Subcutaneous abdominal adipose tissue (tissue), 5 donors: ENCODE results near the gene MCTP1.

Source experiments
- H3K27ac ChIP-seq: one replicate; pipeline ENCODE4 v1.7.0; 2013; ENCODE audit warnings: low read depth, mild to moderate bottlenecking, inconsistent platforms, low read length, moderate library complexity
- H3K27me3 ChIP-seq, 5 donors: one replicate each; pipeline ENCODE4 v1.7.0; 2013; ENCODE audit warnings: low read length in 5 of 5, inconsistent platforms in 1 of 5; ENCODE audit not compliant: control insufficient read depth in 5 of 5, insufficient read depth in 4 of 5
- H3K36me3 ChIP-seq, 5 donors: one replicate each; pipeline ENCODE4 v1.7.0; 2013; ENCODE audit warnings: low read length in 5 of 5; ENCODE audit not compliant: control insufficient read depth in 5 of 5, insufficient read depth in 5 of 5
- H3K4me1 ChIP-seq, 5 donors: one replicate each; pipeline ENCODE4 v1.7.0; 2013; ENCODE audit warnings: low read length in 5 of 5, mild to moderate bottlenecking in 3 of 5, moderate library complexity in 1 of 5; ENCODE audit not compliant: control insufficient read depth in 5 of 5, insufficient read depth in 5 of 5
- H3K4me3 ChIP-seq, 5 donors: one replicate each; pipeline ENCODE4 v1.7.0; 2013; ENCODE audit warnings: low read length in 5 of 5, low read depth in 1 of 5
- H3K9ac ChIP-seq, 5 donors: one replicate each; pipeline ENCODE4 v1.7.0; 2013; ENCODE audit warnings: low read length in 5 of 5, mild to moderate bottlenecking in 4 of 5, moderate library complexity in 3 of 5
- H3K9me3 ChIP-seq, 5 donors: one replicate each; pipeline ENCODE4 v1.7.0; 2013; ENCODE audit warnings: low read length in 5 of 5; ENCODE audit not compliant: control insufficient read depth in 5 of 5
- donor health status: healthy.
- donor health status: healthy.
- donor health status: healthy.
- donor health status: healthy.
- donor health status: healthy.

Gene MCTP1

GRCh38 chr5:94811331-94811730 lies 473.6 kb downstream of the MCTP1 start:
- no peaks in the 10 kb centered on the region for H3K36me3 ChIP-seq
- no peaks in the 10 kb centered on the region for H3K27me3 ChIP-seq
- H3K4me1 ChIP-seq, result no peaks in the 10 kb centered on the region
- H3K9me3 ChIP-seq, result no peaks in the 10 kb centered on the region
- no peak overlapping the region for H3K27ac ChIP-seq
- H3K9ac ChIP-seq, result no peak overlapping the region
- no peak overlapping the region for H3K4me3 ChIP-seq

GRCh38 chr5:94810877-94811276 lies 474.0 kb downstream of the MCTP1 start:
- H3K27ac ChIP-seq, result no peak overlapping the region
- H3K9ac ChIP-seq, result no peak overlapping the region
- H3K27me3 ChIP-seq, result no peaks in the 10 kb centered on the region
- no peak overlapping the region for H3K4me3 ChIP-seq
- H3K4me1 ChIP-seq, result no peaks in the 10 kb centered on the region
- no peaks in the 10 kb centered on the region for H3K9me3 ChIP-seq
- H3K36me3 ChIP-seq, result no peaks in the 10 kb centered on the region

- H3K27me3 ChIP-seq, result no peaks in the 10 kb centered on the region
- H3K9me3 ChIP-seq, result no peaks in the 10 kb centered on the region
- no peak overlapping the region for H3K9ac ChIP-seq
- H3K27ac ChIP-seq, result no peak overlapping the region
- H3K4me1 ChIP-seq, result no peaks in the 10 kb centered on the region
- H3K4me3 ChIP-seq, result no peak overlapping the region
- H3K36me3 ChIP-seq, result no peaks in the 10 kb centered on the region
These were observed 474.6 kb downstream of the MCTP1 start for GRCh38 chr5:94810281-94810680.

GRCh38 chr5:94808497-94808896 lies 476.4 kb downstream of the MCTP1 start:
- Histone ChIP-seq H3K4me3 (no peak overlapping the region), H3K4me1 (no peaks in the 10 kb centered on the region), H3K36me3 (no peaks in the 10 kb centered on the region), H3K27me3 (no peaks in the 10 kb centered on the region), H3K9ac (no peak overlapping the region), H3K27ac (no peak overlapping the region), H3K9me3 (no peaks in the 10 kb centered on the region)

- no peaks in the 10 kb centered on the region for H3K9me3 ChIP-seq
- no peak overlapping the region for H3K9ac ChIP-seq
- H3K36me3 ChIP-seq, result no peaks in the 10 kb centered on the region
- H3K27ac ChIP-seq, result no peak overlapping the region
- H3K27me3 ChIP-seq, result no peaks in the 10 kb centered on the region
- H3K4me3 ChIP-seq, result no peak overlapping the region
- no peaks in the 10 kb centered on the region for H3K4me1 ChIP-seq
These were observed 476.9 kb downstream of the MCTP1 start for GRCh38 chr5:94807985-94808384.

- Histone ChIP-seq H3K36me3 (peaks cover 0 to 3% (median 0%) of the 10 kb centered on the region in 5 donors), H3K27ac (no peak overlapping the region), H3K4me3 (no peak overlapping the region), H3K9ac (no peak overlapping the region), H3K9me3 (no peaks in the 10 kb centered on the region), H3K4me1 (no peaks in the 10 kb centered on the region), H3K27me3 (no peaks in the 10 kb centered on the region)
These were observed 482.4 kb downstream of the MCTP1 start for GRCh38 chr5:94802450-94802849.

- no peaks in the 10 kb centered on the region for H3K27me3 ChIP-seq
- no peaks in the 10 kb centered on the region for H3K9me3 ChIP-seq
- no peak overlapping the region for H3K4me3 ChIP-seq
- H3K9ac ChIP-seq, result no peak overlapping the region
- H3K36me3 ChIP-seq, result peaks cover 0 to 10% (median 4%) of the 10 kb centered on the region in 5 donors
- no peaks in the 10 kb centered on the region for H3K4me1 ChIP-seq
- H3K27ac ChIP-seq, result no peak overlapping the region
These were observed 488.3 kb downstream of the MCTP1 start for GRCh38 chr5:94796586-94796985.

- Histone ChIP-seq H3K36me3 (peaks cover 0 to 8% (median 4%) of the 10 kb centered on the region in 5 donors), H3K9me3 (no peaks in the 10 kb centered on the region), H3K4me3 (no peak overlapping the region), H3K4me1 (no peaks in the 10 kb centered on the region), H3K9ac (no peak overlapping the region), H3K27ac (no peak overlapping the region), H3K27me3 (no peaks in the 10 kb centered on the region)
These were observed 491.1 kb downstream of the MCTP1 start for GRCh38 chr5:94793816-94794198.

- Histone ChIP-seq H3K9me3 (no peaks in the 10 kb centered on the region), H3K36me3 (peaks cover 0 to 8% (median 4%) of the 10 kb centered on the region in 5 donors), H3K27me3 (no peaks in the 10 kb centered on the region), H3K9ac (no peak overlapping the region), H3K4me3 (no peak overlapping the region), H3K4me1 (no peaks in the 10 kb centered on the region), H3K27ac (no peak overlapping the region)
These were observed 491.6 kb downstream of the MCTP1 start for GRCh38 chr5:94793113-94793815.

- Histone ChIP-seq H3K9me3 (no peaks in the 10 kb centered on the region), H3K4me3 (no peak overlapping the region), H3K36me3 (peaks cover 0 to 8% (median 4%) of the 10 kb centered on the region in 5 donors), H3K4me1 (no peaks in the 10 kb centered on the region), H3K27me3 (no peaks in the 10 kb centered on the region), H3K9ac (no peak overlapping the region), H3K27ac (no peak overlapping the region)
These were observed 493.1 kb downstream of the MCTP1 start for GRCh38 chr5:94791829-94792228.
